HCEC 1CT (cell line): ENCODE measurements around the gene FNIP1.
A peak's percentile ranks its signal among the peaks of the same experiment; 100 is the strongest.
"Not testable (repeated sequence)": the region's sequence is repeated elsewhere in the genome, so short reads cannot be mapped to it uniquely, and the experiment has no call there.

Experiments used
- DNase-seq: peaks from one replicate; pipeline ENCODE4 v3.0.0-alpha.2; 2017

Gene FNIP1

GRCh38 chr5:131635684-131636572, 160.9 kb downstream of the FNIP1 start:
- peak; percentile 30 for DNase-seq

GRCh38 chr5:131634996-131635683, 161.7 kb downstream of the FNIP1 start, which contains the start of gene RAPGEF6:
RAPGEF6 (minus strand) TSS chr5:131635229; CDS start chr5:131635030, 199 bp downstream.
- peak; percentile 100 for DNase-seq

GRCh38 chr5:131634666-131634995, 162.2 kb downstream of the FNIP1 start:
- DNase-seq: peak; percentile 51

- no peak for DNase-seq
These were observed 162.6 kb downstream of the FNIP1 start for GRCh38 chr5:131634238-131634637.

- DNase-seq: no peak
These were observed 163.0 kb downstream of the FNIP1 start for GRCh38 chr5:131633830-131634229.

- DNase-seq: peak; percentile 55
These were observed 165.9 kb downstream of the FNIP1 start for GRCh38 chr5:131630963-131631350.

GRCh38 chr5:131630208-131630962, 166.4 kb downstream of the FNIP1 start:
- peak; percentile 65 for DNase-seq

GRCh38 chr5:131628990-131629389, 167.8 kb downstream of the FNIP1 start:
- peak; percentile 67 for DNase-seq

GRCh38 chr5:131627207-131627865, 169.5 kb downstream of the FNIP1 start:
- no peak for DNase-seq

GRCh38 chr5:131622633-131623032, 174.2 kb downstream of the FNIP1 start:
- DNase-seq: no peak

- not testable (repeated sequence) for DNase-seq
These were observed 175.7 kb downstream of the FNIP1 start for GRCh38 chr5:131621164-131621563.

GRCh38 chr5:131619102-131619501, 177.7 kb downstream of the FNIP1 start:
- DNase-seq: no peak

GRCh38 chr5:131617140-131617822, 179.5 kb downstream of the FNIP1 start:
- DNase-seq: no peak

- DNase-seq: no peak
These were observed 180.9 kb downstream of the FNIP1 start for GRCh38 chr5:131615957-131616356.

GRCh38 chr5:131613423-131613822, 183.4 kb downstream of the FNIP1 start:
- DNase-seq: no peak

GRCh38 chr5:131611064-131611381, 185.8 kb downstream of the FNIP1 start:
- no peak for DNase-seq

GRCh38 chr5:131610198-131611063, 186.4 kb downstream of the FNIP1 start:
- DNase-seq: peak; percentile 85

- peak; percentile 23 for DNase-seq
These were observed 187.0 kb downstream of the FNIP1 start for GRCh38 chr5:131609774-131610173.

- no peak for DNase-seq
These were observed 188.2 kb downstream of the FNIP1 start for GRCh38 chr5:131608597-131608996.

- no peak for DNase-seq
These were observed 188.8 kb downstream of the FNIP1 start for GRCh38 chr5:131607903-131608540.

- DNase-seq: no peak
These were observed 189.4 kb downstream of the FNIP1 start for GRCh38 chr5:131607418-131607817.
